HG02840 (cell line): ENCODE results near the gene KCNJ16.
A peak's percentile ranks its signal among the peaks of the same experiment; 100 is the strongest.

ENCODE experiments used
- ATAC-seq: cut with Tn5 transposase; IDR thresholded peaks from one replicate; pipeline ENCODE4 v1.9.1; 2021; ENCODE audit warnings: mild to moderate bottlenecking, moderate library complexity, moderate number of reproducible peaks; ENCODE audit not compliant: unreplicated experiment, low FRiP score

The KCNJ16 gene

DNA sequence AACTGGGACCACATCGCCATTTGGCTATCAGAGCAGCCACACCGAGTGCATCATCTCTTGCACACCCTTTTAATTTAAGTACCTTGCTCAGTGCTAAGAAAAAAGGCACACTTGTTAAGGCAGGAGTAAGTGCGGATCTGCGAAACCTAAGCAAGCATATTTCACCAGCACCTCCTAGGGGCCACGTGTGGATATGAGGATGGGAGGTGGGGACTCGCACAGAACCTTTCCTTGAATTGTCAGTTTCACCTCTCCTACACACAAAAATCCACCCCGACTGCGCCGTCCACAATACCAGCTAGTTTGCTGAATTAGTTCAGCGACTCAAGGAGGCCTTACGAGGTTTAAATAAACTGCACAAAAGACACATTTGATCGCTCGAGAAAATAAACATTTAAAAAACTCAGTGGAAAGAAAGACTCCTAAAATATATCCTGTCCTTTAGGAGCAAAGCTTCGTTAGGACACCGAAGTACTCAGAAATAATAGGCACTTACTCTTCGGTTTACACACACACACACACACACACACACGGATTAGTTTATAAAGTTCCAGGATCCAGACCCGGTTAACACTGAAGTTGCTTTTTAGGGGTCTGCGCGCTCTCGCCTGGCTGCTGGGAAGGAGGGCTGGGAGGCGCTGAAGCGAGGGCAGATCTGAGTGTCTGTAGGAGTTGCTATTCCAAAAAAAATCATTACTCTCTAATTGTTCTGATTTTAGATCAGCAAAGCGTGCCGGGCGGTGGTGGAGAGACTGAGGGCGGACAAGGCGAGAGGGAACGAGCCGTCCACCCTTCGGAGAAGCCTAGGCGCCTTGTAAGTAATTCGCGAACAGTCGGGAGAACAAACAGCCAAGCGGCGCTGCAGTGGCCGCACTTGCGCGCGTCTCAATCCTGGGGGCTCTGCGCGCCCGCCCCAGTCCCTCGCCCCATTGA, 93.3 kb downstream of the KCNJ16 start:
- no peak for ATAC-seq

- ATAC-seq, result peak; percentile 95
Observed at GRCh38 chr17:70168977-70169708, 94.1 kb downstream of the KCNJ16 start, which contains the start of gene KCNJ2. Gene KCNJ2 (plus strand): TSS chr17:70169532. CDS start chr17:70175040, 5,508 bp downstream.

DNA sequence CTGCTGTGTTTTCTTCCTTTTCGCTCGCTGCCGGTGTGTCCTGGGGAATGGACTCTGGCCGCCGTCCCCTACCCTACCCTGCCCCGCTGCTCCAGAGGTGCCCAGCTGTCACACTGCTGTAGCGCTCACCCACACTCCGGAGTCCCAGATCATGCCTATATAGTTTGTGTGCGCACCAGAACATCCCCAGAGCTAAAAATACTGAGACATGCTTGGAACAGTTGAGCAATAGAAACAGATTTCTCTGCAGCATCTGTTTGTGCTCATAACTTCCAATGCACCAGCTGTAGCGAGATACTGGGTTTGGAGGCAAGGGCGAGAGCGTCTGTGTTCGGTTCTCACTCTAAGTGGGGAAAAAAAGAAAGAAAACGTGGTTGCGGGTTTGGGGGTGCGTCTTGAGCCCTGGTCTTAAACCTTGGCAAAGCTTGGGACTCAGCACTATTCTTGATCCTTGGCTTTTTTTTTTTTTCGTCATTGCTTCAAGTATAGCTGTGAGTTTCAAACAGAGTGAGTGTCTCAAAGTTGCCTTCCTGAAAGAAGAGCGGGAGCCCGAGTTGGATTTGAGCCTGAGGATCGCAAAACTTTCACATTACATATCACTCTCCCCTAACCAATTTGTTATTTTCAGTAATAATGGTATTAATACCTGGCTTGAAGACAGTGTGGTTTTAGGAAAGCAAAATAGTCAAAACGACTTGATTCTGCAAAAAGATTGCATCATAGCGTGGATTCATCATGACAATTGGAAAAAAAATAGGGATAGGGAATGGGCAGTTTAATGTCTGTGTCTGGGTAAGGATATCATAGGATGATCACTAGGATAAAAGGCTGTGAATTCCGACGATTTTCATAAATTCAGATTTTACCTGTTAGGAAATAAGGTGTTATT, 94.9 kb downstream of the KCNJ16 start:
- no peak for ATAC-seq

DNA sequence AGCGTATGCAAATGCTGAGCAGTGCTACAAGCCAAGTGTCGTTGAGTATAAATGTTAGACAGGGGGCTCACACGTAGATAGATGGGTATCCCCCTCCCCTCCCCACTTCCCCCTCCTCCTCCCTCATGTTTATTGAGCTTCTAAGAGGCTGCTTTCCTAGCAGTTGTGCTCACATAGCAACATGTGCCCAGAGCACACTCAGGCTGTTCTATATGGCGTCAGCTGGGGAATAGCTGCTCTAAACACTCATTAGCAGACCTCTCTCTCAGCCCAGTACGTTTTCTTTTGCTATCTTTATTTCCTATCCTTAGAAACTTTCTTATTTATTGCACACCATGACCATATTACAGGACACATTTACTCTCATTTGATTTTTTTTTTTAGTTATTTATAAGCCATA, 96.1 kb downstream of the KCNJ16 start:
- no peak for ATAC-seq

DNA sequence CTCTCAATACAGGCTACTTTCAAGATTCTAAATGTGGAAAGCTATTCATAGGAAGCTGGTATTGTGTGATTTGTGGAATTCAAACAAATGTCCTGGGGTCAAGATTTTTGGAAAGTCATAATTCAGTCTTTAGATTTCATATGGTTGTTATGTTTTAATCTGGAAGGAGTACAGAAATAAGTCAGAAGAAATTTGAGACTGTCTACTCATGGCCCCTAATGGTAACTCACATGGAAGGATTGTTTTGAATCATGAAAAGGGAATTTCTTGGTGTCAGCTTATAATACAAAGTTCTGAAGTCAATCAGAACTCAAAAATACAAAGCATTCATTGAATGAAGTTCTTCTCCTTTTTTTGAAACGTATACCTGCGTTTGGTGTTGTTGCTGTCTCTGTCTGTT, 97.4 kb downstream of the KCNJ16 start:
- ATAC-seq, result no peak

- ATAC-seq, result no peak
Observed at GRCh38 chr17:70172923-70173322, 97.9 kb downstream of the KCNJ16 start.

- ATAC-seq, result no peak
Observed at GRCh38 chr17:70173681-70174080, 98.7 kb downstream of the KCNJ16 start.

DNA sequence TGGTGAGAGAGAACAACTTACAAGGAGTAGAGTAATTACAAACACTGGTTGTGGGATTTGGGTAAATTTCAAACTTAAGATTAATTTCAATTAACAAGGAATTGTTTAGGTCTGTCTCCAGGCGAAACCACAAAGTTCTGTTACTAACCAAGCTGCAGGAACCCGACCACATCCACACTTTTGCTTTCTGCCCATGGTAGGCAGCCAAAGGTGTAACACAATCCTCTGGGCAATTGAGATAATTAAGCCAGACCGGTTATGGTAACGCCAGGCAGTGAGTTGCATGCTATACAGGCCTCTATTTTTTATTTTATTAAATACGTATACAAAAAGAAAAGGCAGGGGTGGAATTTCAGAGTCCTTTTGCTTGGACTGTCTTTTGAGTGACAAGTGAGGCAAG, 106.4 kb downstream of the KCNJ16 start:
- no peak for ATAC-seq

DNA sequence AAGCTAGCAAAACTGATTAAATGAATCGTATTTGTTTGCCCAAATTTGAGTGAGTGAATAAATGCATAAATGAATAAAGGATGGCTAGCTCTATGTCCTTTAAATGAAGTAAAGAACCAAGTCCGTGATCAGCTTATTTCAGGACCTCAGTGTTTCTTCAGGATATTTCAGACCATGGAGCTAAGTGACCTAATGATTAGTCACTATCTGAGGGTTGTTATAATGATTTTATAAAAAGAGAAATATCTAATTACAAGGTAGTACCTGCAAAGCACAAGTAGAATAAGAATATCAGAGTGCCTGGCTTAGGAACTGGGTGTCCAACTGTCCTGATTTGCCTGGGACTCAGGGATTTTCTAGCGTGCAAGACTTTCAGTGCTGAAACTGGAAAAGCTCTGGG, 106.8 kb downstream of the KCNJ16 start:
- ATAC-seq, result no peak

DNA sequence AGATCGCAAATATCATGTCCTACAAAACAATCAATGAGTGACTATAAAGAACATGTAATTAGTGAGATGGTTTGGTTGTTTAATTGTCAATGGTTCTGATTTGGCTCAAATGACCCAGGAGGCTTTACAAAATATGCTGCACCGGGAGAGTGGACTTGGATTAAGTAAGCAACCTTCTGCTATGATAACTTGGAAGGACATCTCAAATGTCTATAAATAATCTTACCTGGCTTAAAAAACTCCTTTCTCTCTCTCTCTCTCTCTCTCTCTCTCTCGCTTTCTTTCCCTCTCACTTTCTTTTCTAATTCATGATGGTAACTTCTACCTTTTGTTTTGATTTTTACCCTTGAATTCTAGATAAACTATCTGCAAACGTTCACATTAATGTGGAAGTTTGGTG, 108.5 kb downstream of the KCNJ16 start:
- no peak for ATAC-seq

DNA sequence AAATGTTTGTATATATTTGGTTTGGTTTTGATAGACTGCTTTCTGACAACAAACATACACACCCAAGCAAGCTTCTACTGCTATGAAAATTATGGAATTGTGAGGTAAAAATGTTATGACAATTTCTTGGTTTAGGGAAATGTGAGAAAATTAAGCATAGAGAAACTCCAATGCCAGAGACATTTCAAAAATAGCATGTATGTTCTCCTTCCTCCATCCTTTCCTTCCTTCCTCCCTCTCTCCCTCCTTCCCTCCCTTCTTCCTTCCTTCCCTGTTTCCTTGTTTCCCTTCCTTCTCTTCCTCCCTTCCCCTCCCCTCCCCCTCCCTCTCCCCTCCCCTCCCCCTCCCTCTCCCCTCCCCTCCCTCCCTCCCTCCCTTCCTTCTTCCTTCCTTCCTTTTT, 109.2 kb downstream of the KCNJ16 start:
- no peak for ATAC-seq

DNA sequence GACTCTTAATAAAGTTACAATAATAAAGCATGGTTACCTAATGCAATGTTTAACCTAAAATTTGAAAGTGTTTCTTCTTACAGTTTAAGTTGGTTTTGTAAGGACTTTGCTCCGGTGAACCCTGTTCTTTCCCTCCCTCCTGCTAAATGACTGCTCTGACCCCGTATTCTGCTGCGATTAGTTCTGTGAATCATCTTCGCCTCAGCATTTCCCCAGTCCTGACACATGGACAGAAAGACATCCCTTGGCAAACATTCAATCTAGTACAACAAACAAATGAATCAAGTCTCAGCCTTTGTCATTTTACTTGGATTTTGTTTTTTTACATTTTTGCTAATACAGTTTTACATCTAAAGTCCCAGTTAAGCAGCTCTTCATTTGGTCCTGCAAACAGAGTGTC, 109.7 kb downstream of the KCNJ16 start:
- no peak for ATAC-seq
